GM13976 (cell line): ENCODE measurements around the gene DXO.
A peak's percentile ranks its signal among the peaks of the same experiment; 100 is the strongest.

ENCODE experiments used
- DNase-seq: peaks from one replicate; pipeline ENCODE4 v3.0.0; 2012; ENCODE audit warnings: low spot score
- in situ Hi-C: fragments of 300-500 bp; cut with MboI; formaldehyde crosslinking; loops from one replicate; pipeline ENCODE4 v1.12.0; 2022; ENCODE audit warnings: low sequenced_read_pairs, mixed read lengths, inconsistent platforms; ENCODE audit not compliant: unreplicated experiment
- TF ChIP-seq, protein P1 (sequence below): IDR thresholded peaks from 2 replicates; pipeline ENCODE4 v1.5.1; 2012; ENCODE audit warnings: borderline replicate concordance, mild to moderate bottlenecking; ENCODE audit not compliant: insufficient read depth; ENCODE audit errors: extremely low read depth, missing control alignments, control extremely low read depth

The DXO gene

DNA sequence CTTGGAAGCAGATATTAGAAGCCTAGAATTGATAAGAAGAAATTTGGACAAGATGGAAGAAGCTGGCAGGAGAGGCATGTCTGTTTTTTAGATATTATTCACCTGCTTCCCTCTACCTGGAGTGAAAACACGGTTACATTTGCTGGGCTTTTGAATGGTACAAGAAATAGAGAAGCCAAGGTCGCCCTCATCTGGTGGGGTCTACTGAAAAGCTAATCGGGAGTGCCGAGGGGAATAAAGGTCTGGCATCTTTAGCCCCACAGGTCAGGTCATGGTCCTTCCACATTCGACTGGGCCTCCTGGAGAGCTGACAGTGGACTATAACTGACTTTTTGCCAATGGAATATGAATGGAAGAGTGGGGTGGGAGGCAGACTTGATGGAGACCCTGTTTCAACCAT lies 49.0 kb downstream of the DXO start:
- TF ChIP-seq, protein P1, sequence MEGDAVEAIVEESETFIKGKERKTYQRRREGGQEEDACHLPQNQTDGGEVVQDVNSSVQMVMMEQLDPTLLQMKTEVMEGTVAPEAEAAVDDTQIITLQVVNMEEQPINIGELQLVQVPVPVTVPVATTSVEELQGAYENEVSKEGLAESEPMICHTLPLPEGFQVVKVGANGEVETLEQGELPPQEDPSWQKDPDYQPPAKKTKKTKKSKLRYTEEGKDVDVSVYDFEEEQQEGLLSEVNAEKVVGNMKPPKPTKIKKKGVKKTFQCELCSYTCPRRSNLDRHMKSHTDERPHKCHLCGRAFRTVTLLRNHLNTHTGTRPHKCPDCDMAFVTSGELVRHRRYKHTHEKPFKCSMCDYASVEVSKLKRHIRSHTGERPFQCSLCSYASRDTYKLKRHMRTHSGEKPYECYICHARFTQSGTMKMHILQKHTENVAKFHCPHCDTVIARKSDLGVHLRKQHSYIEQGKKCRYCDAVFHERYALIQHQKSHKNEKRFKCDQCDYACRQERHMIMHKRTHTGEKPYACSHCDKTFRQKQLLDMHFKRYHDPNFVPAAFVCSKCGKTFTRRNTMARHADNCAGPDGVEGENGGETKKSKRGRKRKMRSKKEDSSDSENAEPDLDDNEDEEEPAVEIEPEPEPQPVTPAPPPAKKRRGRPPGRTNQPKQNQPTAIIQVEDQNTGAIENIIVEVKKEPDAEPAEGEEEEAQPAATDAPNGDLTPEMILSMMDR, result peak; percentile 11
- in situ Hi-C loops, result no loop called here
- DNase-seq, result no peak

DNA sequence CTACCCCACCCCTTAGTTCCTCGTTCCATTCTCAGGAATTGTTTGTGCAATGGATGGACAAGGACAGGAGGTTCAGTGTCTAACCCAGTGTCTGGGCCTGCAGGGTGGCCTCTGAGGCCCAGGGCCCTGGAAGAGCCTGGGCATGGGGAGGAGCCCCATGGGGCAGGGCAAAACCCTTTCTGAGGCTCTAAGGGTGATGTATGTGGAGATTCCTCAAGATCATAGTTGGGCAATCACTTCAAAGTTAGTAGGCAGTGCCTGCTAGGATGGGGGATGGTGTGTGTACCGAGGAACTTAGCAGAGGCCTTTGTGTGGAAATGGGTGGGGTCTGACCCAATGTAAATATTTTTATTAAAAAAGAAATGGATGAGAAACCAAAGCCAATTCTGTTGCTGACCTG lies 51.1 kb downstream of the DXO start:
- DNase-seq, result no peak
- in situ Hi-C loops, result no loop called here
- TF ChIP-seq, protein P1, result no peak
